ENCODE results near the gene GALNT1. TPM values are rescaled to one million over a fixed set of nuclear protein-coding genes. Genes with fewer than 3 reads are reported as not detected.
A peak's percentile ranks its signal among the peaks of the same experiment; 100 is the strongest.

The GALNT1 gene
- total and polyA plus RNA-seq, 9 of the 15 experiments (the other 6 are each of a cell fraction or from before 2014, with no cell fraction given) = 14.4 to 54.1 (median 36.6) TPM

- no peak for TF ChIP-seq ZBTB26 (CRISPR knock-in tag; IDR thresholded peaks at IDR 0.05)
Observed at GRCh38 chr18:35740656-35741055, 159.1 kb downstream of the GALNT1 start (continued).

- no peak overlapping the region for H3K4me2 ChIP-seq (ENCODE audit: insufficient read depth, low read length)
- H3K4me3 ChIP-seq = no peak overlapping the region
- BruUV-seq (replicated peaks) = no TSS peak
- POLR2A ChIA-PET = no interaction called here
- H3K27ac ChIP-seq (ENCODE audit: extremely low read depth, low read depth, low read length) = no peak overlapping the region
- in situ Hi-C loops (cut with MboI) (no loop called here), intact Hi-C loops (cut with micrococcal nuclease) (no loop called here)
- ATAC-seq (no peak), DNase-seq (ENCODE audit: extremely low read depth in 1 of 4, low spot score in 3 of 4) (no peak), FAIRE-seq (peak; percentile 6)
- H3K36me3 ChIP-seq (ENCODE audit: control insufficient read depth, insufficient read depth, low read length) = no peaks in the 10 kb centered on the region
- no peaks in the 10 kb centered on the region for H3K9me1 ChIP-seq (ENCODE audit: control insufficient read depth, insufficient read depth, low read length)
- no peaks in the 10 kb centered on the region for H3K9me3 ChIP-seq (replicated peaks; ENCODE audit: control insufficient read depth, insufficient read depth, low read depth, low read length)
- no peak overlapping the region for H2AFZ ChIP-seq (ENCODE audit: low read depth, low read length)
- CTCF ChIA-PET (ENCODE audit: low intra/inter-chr PET ratio) = no interaction called here
- H4K20me1 ChIP-seq (replicated peaks; ENCODE audit: control insufficient read depth, insufficient read depth, low read length) = no peaks in the 10 kb centered on the region
- H3K4me1 ChIP-seq (replicated peaks in 1 of 2; ENCODE audit: control insufficient read depth in 2 of 2, insufficient read depth in 2 of 2, low read length in 2 of 2) = no peaks in the 10 kb centered on the region
- 0 out of 5 replicates have a peak, but pooled peaks cover 0 to 7% of the 10 kb centered on the region in 2 experiments for H3K27me3 ChIP-seq (ENCODE audit: control insufficient read depth in 2 of 2, insufficient read depth in 2 of 2, low read length in 2 of 2)
- H3K79me2 ChIP-seq (ENCODE audit: control insufficient read depth, insufficient read depth, low read length) = no peaks in the 10 kb centered on the region
- H3K9ac ChIP-seq (ENCODE audit: insufficient read depth in 1 of 2, low read depth in 2 of 2, low read length in 2 of 2) = no peak overlapping the region
- TF ChIP-seq RAD51 (IDR thresholded peaks at IDR 0.05; ENCODE audit: borderline replicate concordance, low read depth) (no peak), TFAM (CRISPR knock-in tag; conservative IDR thresholded peaks at IDR 0.05) (no peak), EZH2 (IDR thresholded peaks at IDR 0.05; ENCODE audit: borderline replicate concordance, low read depth, low read length) (no peak), BCLAF1 (IDR thresholded peaks at IDR 0.05; ENCODE audit: borderline replicate concordance in 1 of 2, control insufficient read depth in 1 of 2, low read depth in 2 of 2, low read length in 1 of 2) (no peak), ZNF561 (CRISPR knock-in tag; conservative IDR thresholded peaks at IDR 0.05) (no peak), ZNF398 (CRISPR knock-in tag; IDR thresholded peaks at IDR 0.05) (no peak), RBM17 (IDR thresholded peaks at IDR 0.05; ENCODE audit: borderline replicate concordance, low read depth, low read length) (no peak), THAP7 (CRISPR knock-in tag; IDR thresholded peaks at IDR 0.05) (no peak), CHD2 (IDR thresholded peaks at IDR 0.05; ENCODE audit: low read depth, low read length) (no peak), FOXA3 (CRISPR knock-in tag; conservative IDR thresholded peaks at IDR 0.05 in 1 of 2, IDR thresholded peaks at IDR 0.05 in 1 of 2) (no peak), ZNF695 (CRISPR knock-in tag; IDR thresholded peaks at IDR 0.05) (no peak), ZBTB17 (CRISPR knock-in tag; IDR thresholded peaks at IDR 0.05) (no peak), ZNF586 (CRISPR knock-in tag; conservative IDR thresholded peaks at IDR 0.05) (no peak), PHF8 (IDR thresholded peaks at IDR 0.05; ENCODE audit: borderline replicate concordance, low read length) (no peak)
Observed at GRCh38 chr18:35743916-35744315, 162.4 kb downstream of the GALNT1 start.

All from K562 (cell line).